ENCODE data around the gene FAM111B.

FAM111B gene

DNA sequence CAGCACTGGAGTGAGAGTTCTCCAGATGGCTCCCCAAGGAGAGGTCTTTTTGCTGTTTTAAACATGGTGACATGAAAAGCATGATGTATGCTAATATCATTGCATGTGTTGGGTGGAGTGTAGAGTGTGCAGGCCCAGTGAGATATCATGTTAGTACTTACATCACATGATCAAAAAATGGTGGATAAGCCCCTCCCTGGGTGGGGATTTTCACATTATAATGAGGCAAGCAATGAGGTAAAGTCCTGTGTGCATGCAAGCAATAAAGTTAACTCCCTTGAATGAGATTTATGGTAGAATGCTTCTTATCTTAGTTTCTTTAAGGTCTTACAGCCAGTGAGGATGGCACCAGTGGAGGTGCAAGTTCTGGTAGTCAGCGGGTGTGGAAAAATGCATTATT, 8.5 kb downstream of the FAM111B start:
- H3K36me3 ChIP-seq (ENCODE audit: control insufficient read depth in 2 of 2, insufficient read depth in 1 of 2, low read length in 2 of 2): peaks cover 6 to 83% of the 10 kb centered on the region in 2 experiments; a peak in 2 of 3 replicates
- H3K4me3 ChIP-seq (ENCODE audit: low read depth, low read length): no peak overlapping the region
- H3K9me3 ChIP-seq (ENCODE audit: control insufficient read depth, insufficient read depth, low read depth, low read length): no peaks in the 10 kb centered on the region
- ChIA-PET CTCF (no interaction called here), POLR2A (no interaction called here)
- TF ChIP-seq RBAK (tag by site-specific recombination; IDR thresholded peaks at IDR 0.05) (no peak), ZNF433 (tag by site-specific recombination; IDR thresholded peaks at IDR 0.05; ENCODE audit: low read depth) (no peak), ZSCAN23 (tag by site-specific recombination; IDR thresholded peaks at IDR 0.05) (no peak), ZNF404 (tag by site-specific recombination; IDR thresholded peaks at IDR 0.05) (no peak), KLF9 (tag by site-specific recombination; IDR thresholded peaks at IDR 0.05; ENCODE audit: low read depth) (no peak), OVOL3 (tag by site-specific recombination; IDR thresholded peaks at IDR 0.05) (no peak), ZNF558 (tag by site-specific recombination; IDR thresholded peaks at IDR 0.05) (no peak), ZNF146 (tag by site-specific recombination; IDR thresholded peaks at IDR 0.05) (no peak), ZNF610 (tag by site-specific recombination; IDR thresholded peaks at IDR 0.05; ENCODE audit: borderline replicate concordance) (no peak), ZNF426 (tag by site-specific recombination; IDR thresholded peaks at IDR 0.05) (no peak), ZBTB8A (tag by site-specific recombination; IDR thresholded peaks at IDR 0.05) (no peak), MZF1 (tag by site-specific recombination; IDR thresholded peaks at IDR 0.05; ENCODE audit: borderline replicate concordance) (no peak), ZNF549 (tag by site-specific recombination; IDR thresholded peaks at IDR 0.05) (no peak), ZFHX2 (tag by site-specific recombination; conservative IDR thresholded peaks at IDR 0.05) (no peak), ZFP41 (tag by site-specific recombination; IDR thresholded peaks at IDR 0.05; ENCODE audit: borderline replicate concordance) (no peak), ZNF175 (tag by site-specific recombination; IDR thresholded peaks at IDR 0.05) (no peak), ZNF132 (tag by site-specific recombination; IDR thresholded peaks at IDR 0.05; ENCODE audit: borderline replicate concordance) (no peak)
- TF ChIP-seq, protein P1, sequence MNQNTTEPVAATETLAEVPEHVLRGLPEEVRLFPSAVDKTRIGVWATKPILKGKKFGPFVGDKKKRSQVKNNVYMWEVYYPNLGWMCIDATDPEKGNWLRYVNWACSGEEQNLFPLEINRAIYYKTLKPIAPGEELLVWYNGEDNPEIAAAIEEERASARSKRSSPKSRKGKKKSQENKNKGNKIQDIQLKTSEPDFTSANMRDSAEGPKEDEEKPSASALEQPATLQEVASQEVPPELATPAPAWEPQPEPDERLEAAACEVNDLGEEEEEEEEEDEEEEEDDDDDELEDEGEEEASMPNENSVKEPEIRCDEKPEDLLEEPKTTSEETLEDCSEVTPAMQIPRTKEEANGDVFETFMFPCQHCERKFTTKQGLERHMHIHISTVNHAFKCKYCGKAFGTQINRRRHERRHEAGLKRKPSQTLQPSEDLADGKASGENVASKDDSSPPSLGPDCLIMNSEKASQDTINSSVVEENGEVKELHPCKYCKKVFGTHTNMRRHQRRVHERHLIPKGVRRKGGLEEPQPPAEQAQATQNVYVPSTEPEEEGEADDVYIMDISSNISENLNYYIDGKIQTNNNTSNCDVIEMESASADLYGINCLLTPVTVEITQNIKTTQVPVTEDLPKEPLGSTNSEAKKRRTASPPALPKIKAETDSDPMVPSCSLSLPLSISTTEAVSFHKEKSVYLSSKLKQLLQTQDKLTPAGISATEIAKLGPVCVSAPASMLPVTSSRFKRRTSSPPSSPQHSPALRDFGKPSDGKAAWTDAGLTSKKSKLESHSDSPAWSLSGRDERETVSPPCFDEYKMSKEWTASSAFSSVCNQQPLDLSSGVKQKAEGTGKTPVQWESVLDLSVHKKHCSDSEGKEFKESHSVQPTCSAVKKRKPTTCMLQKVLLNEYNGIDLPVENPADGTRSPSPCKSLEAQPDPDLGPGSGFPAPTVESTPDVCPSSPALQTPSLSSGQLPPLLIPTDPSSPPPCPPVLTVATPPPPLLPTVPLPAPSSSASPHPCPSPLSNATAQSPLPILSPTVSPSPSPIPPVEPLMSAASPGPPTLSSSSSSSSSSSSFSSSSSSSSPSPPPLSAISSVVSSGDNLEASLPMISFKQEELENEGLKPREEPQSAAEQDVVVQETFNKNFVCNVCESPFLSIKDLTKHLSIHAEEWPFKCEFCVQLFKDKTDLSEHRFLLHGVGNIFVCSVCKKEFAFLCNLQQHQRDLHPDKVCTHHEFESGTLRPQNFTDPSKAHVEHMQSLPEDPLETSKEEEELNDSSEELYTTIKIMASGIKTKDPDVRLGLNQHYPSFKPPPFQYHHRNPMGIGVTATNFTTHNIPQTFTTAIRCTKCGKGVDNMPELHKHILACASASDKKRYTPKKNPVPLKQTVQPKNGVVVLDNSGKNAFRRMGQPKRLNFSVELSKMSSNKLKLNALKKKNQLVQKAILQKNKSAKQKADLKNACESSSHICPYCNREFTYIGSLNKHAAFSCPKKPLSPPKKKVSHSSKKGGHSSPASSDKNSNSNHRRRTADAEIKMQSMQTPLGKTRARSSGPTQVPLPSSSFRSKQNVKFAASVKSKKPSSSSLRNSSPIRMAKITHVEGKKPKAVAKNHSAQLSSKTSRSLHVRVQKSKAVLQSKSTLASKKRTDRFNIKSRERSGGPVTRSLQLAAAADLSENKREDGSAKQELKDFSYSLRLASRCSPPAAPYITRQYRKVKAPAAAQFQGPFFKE (tag by site-specific recombination; IDR thresholded peaks at IDR 0.05; ENCODE audit: borderline replicate concordance): no peak
- TF ChIP-seq, protein P2, sequence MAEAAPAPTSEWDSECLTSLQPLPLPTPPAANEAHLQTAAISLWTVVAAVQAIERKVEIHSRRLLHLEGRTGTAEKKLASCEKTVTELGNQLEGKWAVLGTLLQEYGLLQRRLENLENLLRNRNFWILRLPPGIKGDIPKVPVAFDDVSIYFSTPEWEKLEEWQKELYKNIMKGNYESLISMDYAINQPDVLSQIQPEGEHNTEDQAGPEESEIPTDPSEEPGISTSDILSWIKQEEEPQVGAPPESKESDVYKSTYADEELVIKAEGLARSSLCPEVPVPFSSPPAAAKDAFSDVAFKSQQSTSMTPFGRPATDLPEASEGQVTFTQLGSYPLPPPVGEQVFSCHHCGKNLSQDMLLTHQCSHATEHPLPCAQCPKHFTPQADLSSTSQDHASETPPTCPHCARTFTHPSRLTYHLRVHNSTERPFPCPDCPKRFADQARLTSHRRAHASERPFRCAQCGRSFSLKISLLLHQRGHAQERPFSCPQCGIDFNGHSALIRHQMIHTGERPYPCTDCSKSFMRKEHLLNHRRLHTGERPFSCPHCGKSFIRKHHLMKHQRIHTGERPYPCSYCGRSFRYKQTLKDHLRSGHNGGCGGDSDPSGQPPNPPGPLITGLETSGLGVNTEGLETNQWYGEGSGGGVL (tag by site-specific recombination; IDR thresholded peaks at IDR 0.05): no peak
- no peaks in the 10 kb centered on the region for H3K4me1 ChIP-seq (ENCODE audit: control insufficient read depth, insufficient read depth, low read length)
- no peak overlapping the region for H3K27ac ChIP-seq (ENCODE audit: extremely low read depth, low read depth, low read length)

DNA sequence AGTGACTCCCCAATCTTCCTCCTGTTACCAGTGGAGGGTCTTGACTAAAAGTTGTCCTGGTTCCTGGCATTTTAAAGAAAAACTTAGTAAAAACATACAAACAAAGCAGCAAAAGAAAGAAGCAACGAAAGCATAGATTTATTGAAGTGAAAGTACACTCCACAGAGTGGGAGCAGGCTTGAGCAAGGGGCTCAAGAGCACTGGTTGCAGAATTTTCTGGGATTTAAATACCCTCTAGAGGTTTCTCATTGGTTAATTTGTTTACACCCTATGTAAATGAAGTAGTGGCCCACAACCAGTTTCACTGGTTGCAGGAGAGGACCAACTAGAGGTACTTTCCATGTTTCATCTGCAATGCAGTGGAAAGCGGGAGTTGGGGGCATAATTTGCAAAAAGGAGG, 10.7 kb downstream of the FAM111B start:
- Histone ChIP-seq H3K27ac (ENCODE audit: extremely low read depth, low read depth, low read length) (no peak overlapping the region), H3K9me3 (ENCODE audit: control insufficient read depth, insufficient read depth, low read depth, low read length) (no peaks in the 10 kb centered on the region), H3K36me3 (ENCODE audit: control insufficient read depth in 2 of 2, insufficient read depth in 1 of 2, low read length in 2 of 2) (peaks cover 4 to 74% of the 10 kb centered on the region in 2 experiments; a peak in 2 of 3 replicates), H3K4me1 (ENCODE audit: control insufficient read depth, insufficient read depth, low read length) (no peaks in the 10 kb centered on the region), H3K4me3 (ENCODE audit: low read depth, low read length) (no peak overlapping the region)
- POLR2A ChIA-PET: no interaction called here
- CTCF ChIA-PET: no interaction called here
- no peak for TF ChIP-seq ZNF433 (tag by site-specific recombination; IDR thresholded peaks at IDR 0.05; ENCODE audit: low read depth)
- TF ChIP-seq, protein P3, sequence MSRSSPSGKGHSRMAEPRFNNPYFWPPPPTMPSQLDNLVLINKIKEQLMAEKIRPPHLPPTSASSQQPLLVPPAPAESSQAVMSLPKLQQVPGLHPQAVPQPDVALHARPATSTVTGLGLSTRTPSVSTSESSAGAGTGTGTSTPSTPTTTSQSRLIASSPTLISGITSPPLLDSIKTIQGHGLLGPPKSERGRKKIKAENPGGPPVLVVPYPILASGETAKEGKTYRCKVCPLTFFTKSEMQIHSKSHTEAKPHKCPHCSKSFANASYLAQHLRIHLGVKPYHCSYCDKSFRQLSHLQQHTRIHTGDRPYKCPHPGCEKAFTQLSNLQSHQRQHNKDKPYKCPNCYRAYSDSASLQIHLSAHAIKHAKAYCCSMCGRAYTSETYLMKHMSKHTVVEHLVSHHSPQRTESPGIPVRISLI (tag by site-specific recombination; IDR thresholded peaks at IDR 0.05): no peak
- no peak for TF ChIP-seq GLI2 (tag by site-specific recombination; IDR thresholded peaks at IDR 0.05; ENCODE audit: borderline replicate concordance, low read depth)
- no peak for TF ChIP-seq KLF1 (tag by site-specific recombination; IDR thresholded peaks at IDR 0.05)
- TF ChIP-seq ZNF660 (tag by site-specific recombination; IDR thresholded peaks at IDR 0.05): no peak
- no peak for TF ChIP-seq TCF7L2 (IDR thresholded peaks at IDR 0.05; ENCODE audit: borderline replicate concordance, low read depth, low read length)
- TF ChIP-seq ZBTB48 (tag by site-specific recombination; IDR thresholded peaks at IDR 0.05): no peak

Data from HEK293 (cell line).